ENCODE results near the gene TLE4.

Gene TLE4

GRCh38 chr9:79573412-79573923, 1.7 kb downstream of the TLE4 start:
- no peaks in the 10 kb centered on the region for H3K27me3 ChIP-seq (replicated peaks)
- no peak for DNase-seq
- peak overlapping the region; percentile 82 for H3K27ac ChIP-seq
- H3K4me3 ChIP-seq (ENCODE audit: low read depth, low read length): peak overlapping the region; percentile 82
- in situ Hi-C loops (cut with HindIII; ENCODE audit: low pct_ligation_motif_present, low sequenced_read_pairs): no loop called here
- TF ChIP-seq, protein P1, sequence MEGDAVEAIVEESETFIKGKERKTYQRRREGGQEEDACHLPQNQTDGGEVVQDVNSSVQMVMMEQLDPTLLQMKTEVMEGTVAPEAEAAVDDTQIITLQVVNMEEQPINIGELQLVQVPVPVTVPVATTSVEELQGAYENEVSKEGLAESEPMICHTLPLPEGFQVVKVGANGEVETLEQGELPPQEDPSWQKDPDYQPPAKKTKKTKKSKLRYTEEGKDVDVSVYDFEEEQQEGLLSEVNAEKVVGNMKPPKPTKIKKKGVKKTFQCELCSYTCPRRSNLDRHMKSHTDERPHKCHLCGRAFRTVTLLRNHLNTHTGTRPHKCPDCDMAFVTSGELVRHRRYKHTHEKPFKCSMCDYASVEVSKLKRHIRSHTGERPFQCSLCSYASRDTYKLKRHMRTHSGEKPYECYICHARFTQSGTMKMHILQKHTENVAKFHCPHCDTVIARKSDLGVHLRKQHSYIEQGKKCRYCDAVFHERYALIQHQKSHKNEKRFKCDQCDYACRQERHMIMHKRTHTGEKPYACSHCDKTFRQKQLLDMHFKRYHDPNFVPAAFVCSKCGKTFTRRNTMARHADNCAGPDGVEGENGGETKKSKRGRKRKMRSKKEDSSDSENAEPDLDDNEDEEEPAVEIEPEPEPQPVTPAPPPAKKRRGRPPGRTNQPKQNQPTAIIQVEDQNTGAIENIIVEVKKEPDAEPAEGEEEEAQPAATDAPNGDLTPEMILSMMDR (IDR thresholded peaks at IDR 0.05; ENCODE audit: low read depth, low read length, missing control alignments): no peak
- no peaks in the 10 kb centered on the region for H3K36me3 ChIP-seq (replicated peaks)

- no peaks in the 10 kb centered on the region for H3K27me3 ChIP-seq (replicated peaks)
- TF ChIP-seq, protein P1 (IDR thresholded peaks at IDR 0.05; ENCODE audit: low read depth, low read length, missing control alignments): no peak
- H3K4me3 ChIP-seq (ENCODE audit: low read depth, low read length): peak overlapping the region; percentile 82
- no peak overlapping the region for H3K27ac ChIP-seq
- no peaks in the 10 kb centered on the region for H3K36me3 ChIP-seq (replicated peaks)
- no peak for DNase-seq
- in situ Hi-C loops (cut with HindIII; ENCODE audit: low pct_ligation_motif_present, low sequenced_read_pairs): no loop called here
Observed at GRCh38 chr9:79574136-79574535, 2.4 kb downstream of the TLE4 start.

- TF ChIP-seq, protein P1 (IDR thresholded peaks at IDR 0.05; ENCODE audit: low read depth, low read length, missing control alignments): no peak
- DNase-seq: no peak
- H3K4me3 ChIP-seq (ENCODE audit: low read depth, low read length): peak overlapping the region; percentile 12
- no peaks in the 10 kb centered on the region for H3K36me3 ChIP-seq (replicated peaks)
- in situ Hi-C loops (cut with HindIII; ENCODE audit: low pct_ligation_motif_present, low sequenced_read_pairs): no loop called here
- no peaks in the 10 kb centered on the region for H3K27me3 ChIP-seq (replicated peaks)
- no peak overlapping the region for H3K27ac ChIP-seq
Observed at GRCh38 chr9:79574781-79575180, 3.0 kb downstream of the TLE4 start.

- H3K27me3 ChIP-seq (replicated peaks): no peaks in the 10 kb centered on the region
- H3K36me3 ChIP-seq (replicated peaks): no peaks in the 10 kb centered on the region
- TF ChIP-seq, protein P1 (IDR thresholded peaks at IDR 0.05; ENCODE audit: low read depth, low read length, missing control alignments): no peak
- in situ Hi-C loops (cut with HindIII; ENCODE audit: low pct_ligation_motif_present, low sequenced_read_pairs): no loop called here
- H3K27ac ChIP-seq: no peak overlapping the region
- no peak overlapping the region for H3K4me3 ChIP-seq (ENCODE audit: low read depth, low read length)
- no peak for DNase-seq
Observed at GRCh38 chr9:79575547-79575946, 3.8 kb downstream of the TLE4 start.

- TF ChIP-seq, protein P1 (IDR thresholded peaks at IDR 0.05; ENCODE audit: low read depth, low read length, missing control alignments): no peak
- Histone ChIP-seq H3K4me3 (ENCODE audit: low read depth, low read length) (no peak overlapping the region), H3K36me3 (replicated peaks) (no peaks in the 10 kb centered on the region), H3K27ac (no peak overlapping the region), H3K27me3 (replicated peaks) (no peaks in the 10 kb centered on the region)
- in situ Hi-C loops (cut with HindIII; ENCODE audit: low pct_ligation_motif_present, low sequenced_read_pairs): no loop called here
- no peak for DNase-seq
Observed at GRCh38 chr9:79577969-79578723, 6.4 kb downstream of the TLE4 start.
